ENCODE data around the gene KCNQ1OT1.

GRCh38 chr11:2584812-2585565 is 114.8 kb downstream of the KCNQ1OT1 start:
- TF ChIP-seq CTCF (conservative IDR thresholded peaks at IDR 0.05 in 1 of 2, IDR thresholded peaks at IDR 0.05 in 1 of 2; ENCODE audit: extremely low read depth in 1 of 2, insufficient read depth in 1 of 2, low read depth in 1 of 2, low read length in 2 of 2), result no peak
- TF ChIP-seq EZH2 (IDR thresholded peaks at IDR 0.05; ENCODE audit: borderline replicate concordance, low read length), result no peak

All from mammary epithelial cell (primary cell).